ENCODE data around the gene HS3ST6. TPM values are rescaled to one million over a fixed set of nuclear protein-coding genes. Genes with fewer than 3 reads are reported as not detected.

Gene HS3ST6
- polyA plus RNA-seq, 1 of the 3 experiments (the other 2 are of a cell fraction) = 0.03 TPM

- no peak for TF ChIP-seq PBX3 (IDR thresholded peaks at IDR 0.05)
These were observed 20.7 kb upstream of the HS3ST6 start (continued) for GRCh38 chr16:1938910-1939309.

- ChIA-PET POLR2A (no interaction called here), CTCF (no interaction called here)
- 93% methylated on average over 6 of the region's 10 CpGs for WGBS (ENCODE audit: low lambda C conversion rate)
These were observed 20.1 kb upstream of the HS3ST6 start for GRCh38 chr16:1938316-1938715.

GRCh38 chr16:1936945-1937479, 18.8 kb upstream of the HS3ST6 start:
- Histone ChIP-seq H3K4me1 (ENCODE audit: control insufficient read depth in 1 of 2, insufficient read depth in 2 of 2, low read depth in 1 of 2, low read length in 1 of 2) (peaks cover 0 to 18% of the 10 kb centered on the region in 2 experiments; a peak in 2 of 4 replicates), H3K36me3 (replicated peaks in 1 of 2; ENCODE audit: control insufficient read depth in 1 of 2, insufficient read depth in 2 of 2, low read length in 1 of 2) (peaks cover 4 to 14% of the 10 kb centered on the region in 2 experiments), H3K4me2 (no peak overlapping the region), H2AFZ (ENCODE audit: low read depth) (no peak overlapping the region), H3K4me3 (ENCODE audit: low read depth in 2 of 2, low read length in 1 of 2) (no peak overlapping the region), H3K9me2 (no peaks in the 10 kb centered on the region), H3F3A (replicated peaks; ENCODE audit: insufficient read depth) (no peaks in the 10 kb centered on the region), H3K79me2 (ENCODE audit: insufficient read depth) (no peaks in the 10 kb centered on the region), H3K9ac (no peak overlapping the region), H4K20me1 (ENCODE audit: insufficient read depth) (no peaks in the 10 kb centered on the region), H3K27ac (ENCODE audit: low read depth in 2 of 2, low read length in 1 of 2) (no peak overlapping the region), H3K9me3 (no peaks in the 10 kb centered on the region), H3K27me3 (ENCODE audit: insufficient read depth) (no peaks in the 10 kb centered on the region)
- CTCF ChIA-PET = no interaction called here
- POLR2A ChIA-PET = no interaction called here
- WGBS (ENCODE audit: low lambda C conversion rate) = 95% methylated on average over 10 of the region's 11 CpGs
- no peak for DNase-seq
- TF ChIP-seq, protein P1, sequence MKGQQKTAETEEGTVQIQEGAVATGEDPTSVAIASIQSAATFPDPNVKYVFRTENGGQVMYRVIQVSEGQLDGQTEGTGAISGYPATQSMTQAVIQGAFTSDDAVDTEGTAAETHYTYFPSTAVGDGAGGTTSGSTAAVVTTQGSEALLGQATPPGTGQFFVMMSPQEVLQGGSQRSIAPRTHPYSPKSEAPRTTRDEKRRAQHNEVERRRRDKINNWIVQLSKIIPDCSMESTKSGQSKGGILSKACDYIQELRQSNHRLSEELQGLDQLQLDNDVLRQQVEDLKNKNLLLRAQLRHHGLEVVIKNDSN (IDR thresholded peaks at IDR 0.05; ENCODE audit: borderline replicate concordance, low read depth) = no peak
- TF ChIP-seq CHD2 (IDR thresholded peaks at IDR 0.05; ENCODE audit: low read length, partially characterized antibody) = no peak
- TF ChIP-seq FOXM1 (IDR thresholded peaks at IDR 0.05; ENCODE audit: low read depth) = no peak

More at GRCh38 chr16:1938316-1938715, 20.1 kb upstream of the HS3ST6 start:
- no peaks in the 10 kb centered on the region for H3F3A ChIP-seq (replicated peaks; ENCODE audit: insufficient read depth)
- H4K20me1 ChIP-seq (ENCODE audit: insufficient read depth) = no peaks in the 10 kb centered on the region
- H2AFZ ChIP-seq (ENCODE audit: low read depth) = no peak overlapping the region
- peaks cover 0 to 10% of the 10 kb centered on the region in 2 experiments; a peak in 2 of 4 replicates for H3K4me1 ChIP-seq (ENCODE audit: control insufficient read depth in 1 of 2, insufficient read depth in 2 of 2, low read depth in 1 of 2, low read length in 1 of 2)
- peaks cover 4 to 14% of the 10 kb centered on the region in 2 experiments for H3K36me3 ChIP-seq (replicated peaks in 1 of 2; ENCODE audit: control insufficient read depth in 1 of 2, insufficient read depth in 2 of 2, low read length in 1 of 2)
- TF ChIP-seq NFIC (IDR thresholded peaks at IDR 0.05; ENCODE audit: borderline replicate concordance) (no peak), TEAD4 (IDR thresholded peaks at IDR 0.05; ENCODE audit: borderline replicate concordance, insufficient read depth) (no peak), RAD21 (IDR thresholded peaks at IDR 0.05; ENCODE audit: low read length) (no peak), YY1 (IDR thresholded peaks at IDR 0.05; ENCODE audit: low read depth) (no peak), PBX3 (IDR thresholded peaks at IDR 0.05) (no peak), JUND (IDR thresholded peaks at IDR 0.05) (no peak)
- TF ChIP-seq, protein P2, sequence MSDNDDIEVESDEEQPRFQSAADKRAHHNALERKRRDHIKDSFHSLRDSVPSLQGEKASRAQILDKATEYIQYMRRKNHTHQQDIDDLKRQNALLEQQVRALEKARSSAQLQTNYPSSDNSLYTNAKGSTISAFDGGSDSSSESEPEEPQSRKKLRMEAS (IDR thresholded peaks at IDR 0.05; ENCODE audit: low read depth) = no peak
- no peak overlapping the region for H3K27ac ChIP-seq (ENCODE audit: low read depth in 2 of 2, low read length in 1 of 2)
- no peak overlapping the region for H3K4me3 ChIP-seq (ENCODE audit: low read depth in 2 of 2, low read length in 1 of 2)
- no peaks in the 10 kb centered on the region for H3K79me2 ChIP-seq (ENCODE audit: insufficient read depth)
- H3K9me3 ChIP-seq = no peaks in the 10 kb centered on the region
- H3K27me3 ChIP-seq (ENCODE audit: insufficient read depth) = no peaks in the 10 kb centered on the region
- DNase-seq = no peak
- no peak overlapping the region for H3K9ac ChIP-seq
- no peaks in the 10 kb centered on the region for H3K9me2 ChIP-seq
- no peak overlapping the region for H3K4me2 ChIP-seq

Measured in SK-N-SH (cell line).